Smooth muscle cell (in vitro differentiated cells): Measurements from ENCODE around the gene WDR83. TPM values are rescaled to one million over a fixed set of nuclear protein-coding genes. Genes with fewer than 3 reads are reported as not detected.
A peak's percentile ranks its signal among the peaks of the same experiment; 100 is the strongest.

Source experiments
- DNase-seq: peaks from one replicate; lab custom pipeline; 2025; ENCODE audit not compliant: unreplicated experiment; lab: John Stamatoyannopoulos, UW
- H2AFZ ChIP-seq: fragments of 200-600 bp; sonication (generic); 2 replicates; pipeline ENCODE4 v1.6.0; 2016; ENCODE audit warnings: antibody characterized with exemption, low read depth, mild to moderate bottlenecking
- H3F3A ChIP-seq: fragments of 200-600 bp; sonication (generic); 2 replicates; pipeline ENCODE4 v1.6.0; 2017; ENCODE audit warnings: antibody characterized with exemption, low read depth
- H3K27ac ChIP-seq: fragments of 200-600 bp; sonication (generic); 2 replicates; pipeline ENCODE4 v1.5.1; 2016; ENCODE audit warnings: low read depth, mild to moderate bottlenecking
- H3K27me3 ChIP-seq: fragments of 200-600 bp; sonication (generic); 2 replicates; pipeline ENCODE4 v1.6.1; 2016; ENCODE audit warnings: low read depth, mild to moderate bottlenecking
- H3K36me3 ChIP-seq: fragments of 200-600 bp; sonication (generic); 2 replicates; pipeline ENCODE4 v1.5.1; 2016; ENCODE audit warnings: low read depth
- H3K4me1 ChIP-seq: fragments of 200-600 bp; sonication (generic); 2 replicates; pipeline ENCODE4 v1.5.1; 2016; ENCODE audit warnings: low read depth
- H3K4me2 ChIP-seq: fragments of 200-600 bp; sonication (generic); 2 replicates; pipeline ENCODE4 v1.6.0; 2016; ENCODE audit warnings: mild to moderate bottlenecking
- H3K4me3 ChIP-seq: fragments of 200-600 bp; sonication (generic); 2 replicates; pipeline ENCODE4 v1.5.1; 2016; ENCODE audit warnings: mild to moderate bottlenecking
- H3K79me2 ChIP-seq: fragments of 200-600 bp; sonication (generic); 2 replicates; pipeline ENCODE4 v1.6.0; 2016; ENCODE audit warnings: low read depth, mild to moderate bottlenecking
- H3K9ac ChIP-seq: fragments of 200-600 bp; sonication (generic); 2 replicates; pipeline ENCODE4 v1.6.0; 2016; ENCODE audit warnings: low read depth
- H3K9me3 ChIP-seq: fragments of 200-600 bp; sonication (generic); replicated peaks from 2 replicates; pipeline ENCODE4 v1.5.1; 2016; ENCODE audit warnings: low read depth
- H4K20me1 ChIP-seq: fragments of 200-600 bp; sonication (generic); 2 replicates; pipeline ENCODE4 v1.6.0; 2016; ENCODE audit warnings: low read depth
- CTCF ChIP-seq: fragments of 200-600 bp; sonication (generic); IDR thresholded peaks from 2 replicates; pipeline ENCODE4 v1.5.1; 2017; ENCODE audit warnings: borderline replicate concordance, mild to moderate bottlenecking, antibody characterized with exemption; ENCODE audit not compliant: insufficient read depth, poor library complexity, severe bottlenecking
- WGBS: methylation state at CpG from one replicate; pipeline ENCODE4 v1.1.7; 2016; ENCODE audit warnings: low lambda C conversion rate; 5-methylcytosine and 5-hydroxymethylcytosine counted together
- polyA plus RNA-seq: library from polyadenylated mRNA; unstranded; fragments of >200 nt; fragmentation: Nextera tagmentation; extraction: Ambion mirVana; gene quantifications from 2 replicates; pipeline ENCODE4 v1.2.1, GENCODE V29; 2016
- total RNA-seq: library from RNA; depleted of rRNA; stranded (reverse); fragments of >200 nt; gene quantifications from 2 replicates; pipeline ENCODE4 v1.2.3, GENCODE V29; 2014

The WDR83 gene
- total and polyA plus RNA-seq, 2 experiments from 2014 or later, result 12.4 to 21.6 TPM

- H3K36me3 ChIP-seq, result peaks cover 4% of the 10 kb centered on the region
- peaks cover 13% of the 10 kb centered on the region for H3K4me1 ChIP-seq
- no peak overlapping the region for H2AFZ ChIP-seq
- H3K27ac ChIP-seq, result peak overlapping the region; percentile 83
- no peak for TF ChIP-seq CTCF
- peaks cover 30% of the 10 kb centered on the region for H3K79me2 ChIP-seq
- H3F3A ChIP-seq, result no peaks in the 10 kb centered on the region
- WGBS, result 81% methylated on average over 12 of the region's 12 CpGs
- H3K9ac ChIP-seq, result peak overlapping the region; percentile 93
- H3K4me2 ChIP-seq, result peak overlapping the region; percentile 99
- peak overlapping the region; percentile 90 for H3K4me3 ChIP-seq
- H4K20me1 ChIP-seq, result no peaks in the 10 kb centered on the region
- no peaks in the 10 kb centered on the region for H3K9me3 ChIP-seq
- no peak for DNase-seq
- H3K27me3 ChIP-seq, result no peaks in the 10 kb centered on the region
Measured at GRCh38 chr19:12665671-12666264, 839 bp upstream of the WDR83 start.

DNA sequence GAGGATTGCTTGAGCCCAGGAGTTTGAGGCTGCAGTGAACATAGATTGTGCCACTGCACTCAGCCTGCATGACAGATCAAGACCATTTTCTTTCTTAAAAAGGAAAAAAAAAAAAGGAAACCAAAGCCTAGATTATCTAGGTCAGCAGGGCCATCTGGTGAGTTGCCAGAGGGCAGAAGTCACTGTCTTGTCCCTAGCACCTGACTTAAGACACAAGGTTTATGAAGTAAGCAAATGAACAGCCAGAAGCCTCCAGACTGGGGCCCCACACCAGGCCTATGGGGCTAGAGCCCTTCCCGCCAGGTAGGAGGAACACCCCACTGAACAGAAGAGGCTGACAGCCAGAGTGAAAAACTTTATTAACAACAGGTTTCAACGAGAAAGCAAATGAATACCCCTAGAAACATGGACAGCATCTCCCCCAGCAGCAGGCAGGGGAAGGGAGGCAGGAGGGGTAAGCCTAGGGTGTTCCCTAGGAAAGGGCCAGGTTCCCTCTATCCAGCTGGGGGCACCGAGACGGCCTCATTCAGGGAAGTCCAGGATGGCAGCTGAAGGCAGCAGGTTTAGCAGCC lies 1.2 kb downstream of the WDR83 start:
- Histone ChIP-seq H4K20me1 (no peaks in the 10 kb centered on the region), H3K36me3 (no peaks in the 10 kb centered on the region), H3K9ac (peak overlapping the region; percentile 93), H3K4me1 (peaks cover 13% of the 10 kb centered on the region), H3K27me3 (no peaks in the 10 kb centered on the region), H3F3A (no peaks in the 10 kb centered on the region), H3K27ac (peak overlapping the region; percentile 83), H2AFZ (no peak overlapping the region), H3K9me3 (no peaks in the 10 kb centered on the region), H3K79me2 (peaks cover 30% of the 10 kb centered on the region), H3K4me2 (peak overlapping the region; percentile 99), H3K4me3 (peak overlapping the region; percentile 90)
- 93% methylated on average over 4 of the region's 4 CpGs for WGBS
- no peak for DNase-seq
- TF ChIP-seq CTCF, result no peak

- Histone ChIP-seq H3K27me3 (no peaks in the 10 kb centered on the region), H4K20me1 (no peaks in the 10 kb centered on the region), H3K4me2 (peak overlapping the region; percentile 96), H3K9ac (peak overlapping the region; percentile 93), H3K36me3 (no peaks in the 10 kb centered on the region), H3F3A (no peaks in the 10 kb centered on the region), H3K79me2 (peaks cover 30% of the 10 kb centered on the region), H2AFZ (no peak overlapping the region), H3K4me3 (peak overlapping the region; percentile 65), H3K9me3 (no peaks in the 10 kb centered on the region), H3K4me1 (peaks cover 13% of the 10 kb centered on the region), H3K27ac (peak overlapping the region; percentile 96)
- 86% methylated on average over 8 of the region's 8 CpGs for WGBS
- no peak for TF ChIP-seq CTCF
- DNase-seq, result no peak
Measured at GRCh38 chr19:12668346-12668745, 1.7 kb downstream of the WDR83 start.

GRCh38 chr19:12668932-12669269 lies 2.3 kb downstream of the WDR83 start:
- DNase-seq, result peak; percentile 55

More at GRCh38 chr19:12668932-12669269, 2.3 kb downstream of the WDR83 start:
- Histone ChIP-seq H3K9me3 (no peaks in the 10 kb centered on the region), H3K27me3 (no peaks in the 10 kb centered on the region), H3K4me3 (peak overlapping the region; percentile 65), H3K9ac (peak overlapping the region; percentile 93), H4K20me1 (no peaks in the 10 kb centered on the region), H3F3A (no peaks in the 10 kb centered on the region), H3K4me1 (peaks cover 13% of the 10 kb centered on the region), H3K4me2 (peak overlapping the region; percentile 96), H3K79me2 (peaks cover 30% of the 10 kb centered on the region), H3K36me3 (no peaks in the 10 kb centered on the region), H3K27ac (peak overlapping the region; percentile 96), H2AFZ (peak overlapping the region; percentile 83)
- 2% methylated on average over 22 of the region's 24 CpGs for whole genome bisulfite sequencing
- no peak for TF ChIP-seq CTCF
